NCI-H748 (cell line): ENCODE data around the gene LMO1.

Source experiments
- DNase-seq: peaks from one replicate; lab custom pipeline; 2025; ENCODE audit not compliant: unreplicated experiment; lab: John Stamatoyannopoulos, UW

The LMO1 gene

DNA sequence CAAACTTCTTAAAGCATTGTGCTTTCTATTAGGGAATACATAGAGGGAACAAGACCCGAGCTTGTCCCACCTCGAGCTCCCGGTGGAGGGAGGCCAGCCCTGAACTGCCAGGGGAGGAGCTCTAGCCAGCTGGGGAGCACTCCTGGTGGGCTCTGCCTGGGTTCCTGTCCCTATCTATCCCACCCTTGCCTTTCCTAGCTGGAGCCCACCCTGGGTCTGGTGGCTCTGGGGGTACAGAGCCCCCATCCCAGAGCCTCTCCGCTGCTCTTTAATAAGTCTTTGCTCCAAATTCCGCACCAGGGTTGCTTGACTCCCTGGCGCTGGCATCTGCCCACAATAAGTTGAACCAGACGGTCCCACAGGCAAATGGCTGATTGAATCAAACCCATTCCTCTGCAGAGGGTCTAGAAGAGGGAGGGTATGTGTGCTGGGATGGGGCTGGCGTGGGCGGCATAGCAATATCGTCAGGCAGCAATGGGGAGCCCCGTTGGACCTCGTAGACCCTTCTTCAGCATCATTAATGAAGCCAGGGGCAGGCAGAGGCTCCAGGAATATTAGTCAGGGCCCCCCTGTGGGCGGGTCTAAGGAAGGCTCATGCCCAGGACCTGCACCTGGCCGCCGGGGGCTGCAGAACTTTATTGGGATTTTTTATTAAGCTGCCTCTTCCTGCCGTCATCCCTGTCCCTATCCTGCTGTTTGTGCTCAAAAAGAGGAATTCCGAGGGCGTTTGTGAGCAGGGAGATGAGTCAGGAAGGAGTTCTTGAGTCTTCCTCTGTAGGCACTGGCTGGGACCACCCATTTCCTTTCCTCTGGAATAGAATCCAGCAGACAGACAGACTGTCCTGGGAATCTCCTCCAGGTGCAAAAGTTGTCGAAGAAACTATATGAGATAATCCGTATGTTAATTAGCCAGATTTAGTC, 56.3 kb downstream of the LMO1 start:
- no peak for DNase-seq

- DNase-seq = peak; percentile 93
Measured at GRCh38 chr11:8206251-8207079, 57.2 kb downstream of the LMO1 start.

DNA sequence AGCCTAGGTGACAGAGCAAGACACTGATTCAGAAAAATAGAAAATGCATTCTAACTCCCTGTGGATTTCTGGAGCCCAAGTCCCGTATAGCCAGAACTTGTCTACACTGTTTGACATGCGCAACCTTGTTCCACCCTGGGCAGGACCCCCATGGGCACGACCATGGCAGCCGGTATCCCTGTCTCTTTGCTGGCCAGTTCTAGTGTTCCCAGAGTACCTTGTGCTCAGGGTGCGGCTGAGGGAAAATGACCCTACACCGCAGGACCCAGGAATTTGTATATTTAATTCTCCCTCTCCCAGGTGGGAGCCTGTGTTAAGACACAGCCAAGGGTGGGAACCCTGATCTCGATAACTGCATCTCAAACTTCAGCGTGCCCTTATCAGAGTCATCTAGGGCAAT, 58.1 kb downstream of the LMO1 start:
- DNase-seq = no peak

DNA sequence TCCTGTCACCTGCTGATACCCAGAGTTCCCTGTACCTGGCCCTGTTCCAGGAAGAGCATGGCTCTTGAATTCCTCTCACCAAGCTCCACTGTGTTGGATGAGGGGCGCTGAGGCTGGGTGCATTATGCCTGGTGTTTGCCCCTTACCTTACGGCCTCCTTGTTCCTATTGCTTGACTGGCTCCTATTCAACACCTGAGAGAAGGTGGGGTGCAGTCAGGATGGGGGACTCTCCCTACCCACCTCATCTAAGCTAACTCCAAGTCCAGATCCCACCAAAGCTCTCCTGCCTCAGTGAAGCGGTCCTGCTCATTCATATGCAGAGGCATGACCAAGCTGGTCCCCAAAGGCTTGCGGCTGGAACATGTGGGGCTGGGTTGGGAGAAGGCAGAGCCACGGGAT, 59.1 kb downstream of the LMO1 start:
- no peak for DNase-seq

- no peak for DNase-seq
Measured at GRCh38 chr11:8204025-8204424, 59.7 kb downstream of the LMO1 start.

DNA sequence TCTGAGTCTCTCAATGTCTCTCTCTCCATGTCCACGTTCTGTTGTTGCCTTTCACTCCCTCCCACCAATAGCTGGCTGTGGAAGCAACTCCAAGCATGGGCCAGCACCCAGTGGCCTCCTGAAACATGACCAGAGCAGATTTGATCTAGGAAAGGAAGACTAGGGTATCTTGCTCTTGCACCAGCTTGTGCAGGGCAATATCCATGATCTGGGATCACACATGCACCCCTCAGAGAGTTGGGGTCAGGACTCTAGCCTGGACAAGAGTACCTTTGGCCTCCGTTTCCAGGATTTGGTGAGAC, 60.3 kb downstream of the LMO1 start:
- no peak for DNase-seq

DNA sequence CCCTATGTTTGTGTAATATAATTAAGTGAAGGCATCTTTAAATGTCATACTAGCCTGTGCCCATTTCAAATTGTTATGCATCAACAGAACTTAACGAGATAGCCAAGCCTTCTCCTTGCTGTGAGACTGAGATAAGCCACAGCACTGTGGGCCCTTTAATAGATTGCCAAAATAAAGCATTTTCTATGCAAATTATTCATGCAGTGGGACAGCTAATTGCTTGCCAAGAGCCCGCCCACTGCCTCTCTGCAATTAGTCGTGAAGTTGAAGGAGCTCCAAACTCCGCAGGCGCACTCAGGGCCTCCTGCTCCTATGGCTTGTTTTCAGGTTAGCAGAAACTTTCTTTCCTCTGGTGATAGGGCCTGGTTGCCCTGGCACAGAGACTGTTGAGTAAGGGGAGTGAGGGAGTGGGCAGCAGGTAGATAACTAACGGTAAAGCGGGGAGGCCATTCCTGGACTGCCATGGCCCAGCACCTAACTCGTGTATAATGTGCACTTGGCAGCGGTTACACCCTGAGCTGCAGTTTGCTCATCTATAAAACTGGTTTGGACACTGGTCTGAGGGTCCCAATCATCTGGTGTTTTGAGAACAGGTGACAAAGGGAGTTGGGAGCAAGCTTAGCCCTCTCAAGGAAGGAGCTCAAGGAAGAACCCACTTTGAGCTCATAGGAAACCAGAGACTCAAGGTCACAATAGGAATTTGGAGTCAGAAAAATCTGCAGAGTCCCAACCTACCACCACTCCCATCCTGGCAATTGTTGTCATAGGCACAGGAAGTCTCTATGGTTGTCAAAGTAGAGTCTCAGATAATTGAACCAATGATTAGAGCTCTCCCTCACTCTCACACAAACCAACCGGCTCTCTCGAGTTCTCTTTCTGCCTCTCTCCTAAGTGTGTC, 60.9 kb downstream of the LMO1 start:
- DNase-seq = no peak

DNA sequence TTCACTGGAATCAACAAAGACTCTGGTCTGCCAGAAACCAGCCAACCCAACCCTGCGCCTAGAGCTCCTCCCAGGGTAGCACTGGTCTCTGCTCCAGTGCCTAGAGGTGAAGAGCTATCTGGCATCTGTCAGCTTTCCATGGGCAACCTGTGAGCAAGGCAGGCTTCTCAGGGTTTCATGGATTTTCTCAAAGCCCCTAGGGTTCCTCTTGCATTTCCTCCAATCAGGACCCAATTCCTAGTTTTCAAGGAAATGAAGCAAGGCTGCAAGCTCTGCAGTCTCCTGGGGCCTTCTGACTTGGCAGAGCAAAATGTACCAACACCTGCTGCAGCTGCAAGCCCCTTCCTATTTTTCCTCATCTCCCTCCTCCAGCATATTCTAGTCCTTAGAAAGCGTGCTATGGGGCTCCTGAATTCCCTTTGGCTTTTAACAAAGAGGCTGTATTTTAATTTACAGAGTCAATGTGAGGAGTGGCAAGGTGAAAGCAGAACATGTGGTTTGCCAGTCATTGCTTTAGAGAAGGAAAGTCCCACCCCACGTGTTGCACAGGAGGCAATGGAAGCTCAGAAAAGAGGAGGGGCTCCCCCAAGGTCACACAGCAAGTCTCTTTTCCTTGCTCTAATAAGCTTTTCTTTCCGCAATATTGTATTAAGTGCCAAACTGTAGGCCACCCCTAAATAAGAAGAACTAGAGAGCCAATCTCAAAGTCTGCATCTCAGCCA, 61.9 kb downstream of the LMO1 start:
- DNase-seq = no peak

DNA sequence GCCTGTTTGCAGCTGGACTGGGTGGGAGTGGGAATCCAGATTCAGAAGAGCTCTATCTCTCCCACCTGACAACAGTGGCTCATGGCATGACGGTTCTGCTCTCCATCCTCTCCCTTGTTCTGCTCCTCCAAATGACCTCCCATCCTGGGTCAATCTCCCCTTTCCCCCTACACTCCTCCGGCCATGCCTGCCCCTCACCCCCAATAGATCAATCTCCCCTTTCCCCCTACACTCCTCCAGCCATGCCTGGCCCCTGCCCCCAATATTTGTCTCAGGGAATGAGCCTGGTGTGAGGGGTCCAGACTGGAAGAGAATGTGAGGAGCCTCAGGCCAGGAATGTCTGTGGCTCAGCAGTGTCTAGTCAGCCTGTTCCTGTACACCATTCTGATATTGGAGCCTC, 64.0 kb downstream of the LMO1 start:
- DNase-seq = no peak

- peak; percentile 35 for DNase-seq
Measured at GRCh38 chr11:8196749-8197148, 66.9 kb downstream of the LMO1 start.

GRCh38 chr11:8194956-8195355, 68.7 kb downstream of the LMO1 start:
- no peak for DNase-seq

GRCh38 chr11:8192896-8193209, 70.8 kb downstream of the LMO1 start:
- DNase-seq = no peak

DNA sequence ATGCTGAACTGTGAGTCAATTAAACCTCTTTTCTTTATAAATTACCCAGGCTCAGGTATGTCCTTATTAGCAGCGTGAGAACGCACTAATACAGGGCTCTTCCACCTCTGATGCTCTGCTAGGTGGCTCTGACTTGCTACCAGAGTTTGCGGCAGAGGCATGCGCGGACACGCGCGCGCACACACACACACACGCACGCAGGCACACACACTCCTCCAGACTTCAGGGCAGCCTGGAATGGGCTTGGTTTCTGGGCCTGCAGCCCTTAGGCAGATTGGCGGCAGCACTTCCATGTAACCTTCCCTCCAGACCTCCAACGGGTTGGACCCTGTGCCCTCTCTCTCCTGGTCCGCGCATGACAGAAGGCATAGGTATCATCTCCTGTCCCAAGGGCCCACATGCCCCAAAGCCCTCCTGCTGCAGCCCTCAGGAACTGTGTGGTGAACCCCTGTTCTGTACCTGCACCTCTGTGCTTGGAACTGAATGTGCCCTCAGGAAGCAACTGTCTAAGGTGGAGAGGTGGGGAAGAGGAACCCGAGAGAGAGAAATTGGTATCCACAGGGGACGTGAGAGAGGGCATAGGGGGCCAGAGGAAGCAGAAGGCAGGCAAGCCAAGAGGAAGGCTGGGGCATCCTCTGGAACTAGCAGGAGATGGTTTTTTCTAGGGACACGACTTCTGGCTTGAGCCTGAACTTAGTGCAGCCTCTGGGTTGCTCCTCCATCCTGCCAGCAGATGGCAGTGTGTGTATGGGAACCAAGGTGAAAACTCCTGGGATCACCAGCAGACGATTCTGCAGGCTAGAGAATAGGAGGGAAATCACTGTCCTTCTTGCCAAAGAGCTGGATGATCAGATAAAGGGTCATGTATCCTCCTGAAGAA, 71.4 kb downstream of the LMO1 start:
- DNase-seq = peak; percentile 72

GRCh38 chr11:8190431-8190830, 73.2 kb downstream of the LMO1 start:
- DNase-seq = no peak

DNA sequence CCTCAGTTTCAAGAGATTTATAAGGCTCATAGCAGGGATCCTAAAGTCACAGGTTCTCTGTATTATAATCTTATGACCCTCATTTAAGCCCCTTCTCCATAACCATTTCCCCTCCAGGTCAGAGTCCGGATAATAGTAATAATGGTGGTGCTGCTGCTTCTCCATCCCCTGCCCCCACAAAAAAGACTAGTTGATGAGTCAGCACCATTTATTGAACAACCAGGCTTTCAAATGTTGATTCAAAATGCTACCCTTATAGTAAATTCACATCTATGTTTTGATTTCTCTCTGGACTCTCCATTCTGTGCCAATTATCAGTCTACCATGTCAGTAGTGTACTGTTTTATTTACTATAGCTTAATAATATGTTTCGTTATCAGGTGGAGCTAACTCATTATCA, 77.2 kb downstream of the LMO1 start:
- DNase-seq = no peak

GRCh38 chr11:8183111-8183510, 80.6 kb downstream of the LMO1 start:
- DNase-seq = no peak

- no peak for DNase-seq
Measured at GRCh38 chr11:8180469-8180868, 83.2 kb downstream of the LMO1 start.

DNA sequence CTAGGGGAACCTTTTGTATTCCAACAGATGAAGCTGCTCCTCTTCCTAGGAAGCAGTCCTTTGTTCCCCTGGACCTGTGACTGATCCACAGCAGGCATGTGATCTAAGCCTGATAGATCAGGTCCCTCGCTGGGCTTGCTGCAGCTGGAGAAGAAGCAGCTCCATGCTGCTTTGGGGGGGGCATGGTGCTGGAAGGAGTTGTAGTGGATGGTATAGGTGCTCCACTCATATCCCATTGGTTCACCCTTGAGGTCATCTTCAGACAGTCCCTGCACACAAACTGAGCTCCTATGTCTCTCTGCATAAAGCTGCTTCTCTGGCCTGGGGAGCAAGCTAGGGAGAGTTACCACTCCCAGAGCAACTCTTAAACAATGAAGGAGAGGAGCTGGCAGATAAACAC, 85.4 kb downstream of the LMO1 start:
- DNase-seq = no peak

DNA sequence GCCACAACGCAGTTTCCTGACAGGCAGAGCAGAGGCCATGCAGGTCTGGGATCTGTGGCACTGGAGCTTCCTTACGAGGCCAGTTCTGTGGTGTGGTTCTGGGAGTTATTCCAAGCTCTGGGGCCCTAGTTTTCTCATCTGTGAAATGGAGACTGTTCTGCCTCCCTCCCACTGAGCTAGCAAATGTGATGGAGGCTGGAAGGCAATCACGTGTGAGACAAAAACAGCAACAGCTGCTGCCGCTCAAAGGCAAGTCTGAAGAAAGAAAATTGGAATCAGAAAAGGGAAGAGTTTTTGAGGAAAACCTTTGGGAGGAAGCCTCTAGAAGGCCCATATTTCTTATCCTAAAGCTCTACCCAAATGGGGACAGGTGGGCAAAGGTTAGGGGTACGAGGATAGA, 86.5 kb downstream of the LMO1 start:
- DNase-seq = no peak
